Astrocyte of the spinal cord (primary cell): ENCODE results near the gene AGAP9.
"Not testable (repeated sequence)": the region's sequence is repeated elsewhere in the genome, so short reads cannot be mapped to it uniquely, and the experiment has no call there.

Experiments used
- DNase-seq: peaks from one replicate; pipeline ENCODE4 v3.0.0; 2011; ENCODE audit warnings: low read depth, low spot score
- H3K4me3 ChIP-seq: 2 replicates; pipeline ENCODE4 v1.5.1; 2011; ENCODE audit warnings: low read depth, mild to moderate bottlenecking, low read length, moderate library complexity
- in situ Hi-C: cut with HindIII; loops from 2 replicates; pipeline ENCODE4 v1.10.0; 2017; ENCODE audit warnings: low sequenced_read_pairs

AGAP9 gene

GRCh38 chr10:47523475-47523874 lies at the start of gene AGAP9:
TSS of gene AGAP9 (minus strand) at chr10:47523638. CDS start at chr10:47523526, 112 bp downstream.
- in situ Hi-C loops, DNase-seq, H3K4me3 ChIP-seq: not testable (repeated sequence)

- H3K4me3 ChIP-seq, in situ Hi-C loops, DNase-seq: not testable (repeated sequence)
Observed at GRCh38 chr10:47571138-47571912, 47.9 kb upstream of the AGAP9 start.

- DNase-seq, in situ Hi-C loops, H3K4me3 ChIP-seq: not testable (repeated sequence)
Observed at GRCh38 chr10:47566757-47567156, 43.3 kb upstream of the AGAP9 start.

GRCh38 chr10:47566108-47566699 lies 42.8 kb upstream of the AGAP9 start:
- DNase-seq, H3K4me3 ChIP-seq, in situ Hi-C loops: not testable (repeated sequence)

- in situ Hi-C loops, DNase-seq, H3K4me3 ChIP-seq: not testable (repeated sequence)
Observed at GRCh38 chr10:47565517-47565920, 42.1 kb upstream of the AGAP9 start.

GRCh38 chr10:47564953-47565352 lies 41.5 kb upstream of the AGAP9 start:
- in situ Hi-C loops, DNase-seq, H3K4me3 ChIP-seq: not testable (repeated sequence)

GRCh38 chr10:47564318-47564717 lies 40.9 kb upstream of the AGAP9 start:
- DNase-seq, in situ Hi-C loops, H3K4me3 ChIP-seq: not testable (repeated sequence)

- DNase-seq, in situ Hi-C loops: not testable (repeated sequence)
Observed at GRCh38 chr10:47560452-47560851, 37.0 kb upstream of the AGAP9 start.

GRCh38 chr10:47559718-47560308 lies 36.4 kb upstream of the AGAP9 start:
- in situ Hi-C loops, DNase-seq, H3K4me3 ChIP-seq: not testable (repeated sequence)

More at GRCh38 chr10:47560452-47560851, 37.0 kb upstream of the AGAP9 start:
- H3K4me3 ChIP-seq: not testable (repeated sequence)

- in situ Hi-C loops, H3K4me3 ChIP-seq: not testable (repeated sequence)
- peak; percentile 84 for DNase-seq
Observed at GRCh38 chr10:47558109-47558508, 34.7 kb upstream of the AGAP9 start.

- DNase-seq: peak; percentile 52
- in situ Hi-C loops, H3K4me3 ChIP-seq: not testable (repeated sequence)
Observed at GRCh38 chr10:47557616-47558015, 34.2 kb upstream of the AGAP9 start.

GRCh38 chr10:47555334-47555733 lies 31.9 kb upstream of the AGAP9 start:
- in situ Hi-C loops, H3K4me3 ChIP-seq, DNase-seq: not testable (repeated sequence)

GRCh38 chr10:47554552-47554951 lies 31.1 kb upstream of the AGAP9 start:
- H3K4me3 ChIP-seq, in situ Hi-C loops, DNase-seq: not testable (repeated sequence)

GRCh38 chr10:47553860-47554247 lies 30.4 kb upstream of the AGAP9 start:
- in situ Hi-C loops: not testable (repeated sequence)
- peak overlapping the region; percentile 44 for H3K4me3 ChIP-seq
- DNase-seq: peak; percentile 0

GRCh38 chr10:47553214-47553859 lies 29.9 kb upstream of the AGAP9 start:
- in situ Hi-C loops: not testable (repeated sequence)
- peak overlapping the region; percentile 78 for H3K4me3 ChIP-seq
- peak; percentile 88 for DNase-seq
